GM13977 (cell line): ENCODE measurements around the gene PML.

ENCODE experiments used
- DNase-seq: peaks from one replicate; pipeline ENCODE4 v3.0.0; 2012; ENCODE audit warnings: low spot score
- in situ Hi-C: fragments of 300-500 bp; cut with MboI; formaldehyde crosslinking; loops from one replicate; pipeline ENCODE4 v1.12.0; 2022; ENCODE audit warnings: low sequenced_read_pairs, low pct_unique_long_range_greater_than_20kb, mixed read lengths, inconsistent platforms; ENCODE audit not compliant: unreplicated experiment
- TF ChIP-seq, protein P1 (sequence below): IDR thresholded peaks from 2 replicates; pipeline ENCODE4 v1.5.1; 2012; ENCODE audit warnings: mild to moderate bottlenecking, control low read depth; ENCODE audit not compliant: insufficient read depth; ENCODE audit errors: extremely low read depth, missing control alignments

PML gene

DNA sequence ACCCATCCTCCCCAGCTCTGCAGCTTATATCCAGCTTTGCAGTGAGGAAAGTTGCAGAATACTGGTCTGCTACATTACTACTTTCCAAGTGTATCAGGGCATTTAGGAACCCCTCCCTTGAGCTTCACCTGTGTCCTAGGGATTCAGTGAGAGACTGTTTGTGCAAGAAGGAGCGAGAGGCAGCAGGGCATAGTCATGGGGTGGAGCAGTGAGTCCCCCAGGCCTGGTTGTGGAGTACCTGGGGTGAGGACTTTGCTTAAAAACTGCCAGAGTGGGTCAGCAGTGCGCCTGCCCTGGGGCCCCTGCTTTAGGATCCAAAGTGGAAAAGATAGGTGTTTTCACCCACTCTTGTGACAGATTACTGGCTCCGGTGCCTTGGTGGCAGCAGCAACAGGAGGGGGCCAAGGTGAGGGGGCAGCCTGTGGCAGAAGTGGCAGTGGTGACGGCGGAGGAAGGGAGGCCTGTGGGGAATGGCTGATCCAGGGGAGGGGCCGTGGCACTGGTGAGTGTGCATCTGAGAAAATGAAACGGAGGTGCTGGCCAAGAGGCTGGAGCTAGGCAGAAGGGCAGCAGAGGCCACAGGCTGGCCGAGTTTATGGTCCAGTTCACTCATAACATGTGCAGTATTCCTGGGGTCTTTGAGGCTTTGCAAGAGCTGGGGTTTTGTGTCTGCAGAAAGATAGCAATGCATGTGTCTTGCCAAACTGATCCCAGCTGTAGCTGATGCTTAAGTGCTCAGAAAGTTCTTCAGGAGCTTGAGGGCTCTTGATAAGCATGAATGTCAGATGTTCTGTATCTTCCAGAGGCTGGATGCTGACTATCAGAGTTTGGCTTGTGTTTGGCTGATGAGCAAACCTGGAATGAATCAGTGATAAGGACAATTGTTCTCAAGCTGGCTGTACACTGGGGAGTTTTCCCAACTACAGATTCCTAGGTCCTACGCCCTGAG is 44.5 kb downstream of the PML start:
- TF ChIP-seq, protein P1, sequence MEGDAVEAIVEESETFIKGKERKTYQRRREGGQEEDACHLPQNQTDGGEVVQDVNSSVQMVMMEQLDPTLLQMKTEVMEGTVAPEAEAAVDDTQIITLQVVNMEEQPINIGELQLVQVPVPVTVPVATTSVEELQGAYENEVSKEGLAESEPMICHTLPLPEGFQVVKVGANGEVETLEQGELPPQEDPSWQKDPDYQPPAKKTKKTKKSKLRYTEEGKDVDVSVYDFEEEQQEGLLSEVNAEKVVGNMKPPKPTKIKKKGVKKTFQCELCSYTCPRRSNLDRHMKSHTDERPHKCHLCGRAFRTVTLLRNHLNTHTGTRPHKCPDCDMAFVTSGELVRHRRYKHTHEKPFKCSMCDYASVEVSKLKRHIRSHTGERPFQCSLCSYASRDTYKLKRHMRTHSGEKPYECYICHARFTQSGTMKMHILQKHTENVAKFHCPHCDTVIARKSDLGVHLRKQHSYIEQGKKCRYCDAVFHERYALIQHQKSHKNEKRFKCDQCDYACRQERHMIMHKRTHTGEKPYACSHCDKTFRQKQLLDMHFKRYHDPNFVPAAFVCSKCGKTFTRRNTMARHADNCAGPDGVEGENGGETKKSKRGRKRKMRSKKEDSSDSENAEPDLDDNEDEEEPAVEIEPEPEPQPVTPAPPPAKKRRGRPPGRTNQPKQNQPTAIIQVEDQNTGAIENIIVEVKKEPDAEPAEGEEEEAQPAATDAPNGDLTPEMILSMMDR = no peak
- in situ Hi-C loops = no loop called here
- DNase-seq = no peak

DNA sequence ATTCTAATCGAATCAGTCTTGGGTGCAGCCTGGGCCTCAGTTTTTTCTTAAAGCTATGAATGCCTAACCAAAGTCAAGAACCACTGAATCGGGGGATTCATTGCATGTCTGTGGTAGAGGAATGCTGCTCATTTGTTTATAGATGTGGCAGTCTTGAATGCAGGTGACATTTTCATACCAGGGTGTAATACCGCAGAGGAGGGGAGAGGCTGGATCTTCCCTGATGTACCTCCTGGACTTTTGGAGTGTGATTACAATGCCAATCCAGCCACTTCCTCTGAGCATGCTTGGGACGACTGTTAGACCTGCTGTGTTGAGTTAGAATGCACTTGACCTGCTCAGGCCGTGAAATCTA is 45.1 kb downstream of the PML start:
- DNase-seq = no peak
- TF ChIP-seq, protein P1 = no peak
- in situ Hi-C loops = no loop called here

DNA sequence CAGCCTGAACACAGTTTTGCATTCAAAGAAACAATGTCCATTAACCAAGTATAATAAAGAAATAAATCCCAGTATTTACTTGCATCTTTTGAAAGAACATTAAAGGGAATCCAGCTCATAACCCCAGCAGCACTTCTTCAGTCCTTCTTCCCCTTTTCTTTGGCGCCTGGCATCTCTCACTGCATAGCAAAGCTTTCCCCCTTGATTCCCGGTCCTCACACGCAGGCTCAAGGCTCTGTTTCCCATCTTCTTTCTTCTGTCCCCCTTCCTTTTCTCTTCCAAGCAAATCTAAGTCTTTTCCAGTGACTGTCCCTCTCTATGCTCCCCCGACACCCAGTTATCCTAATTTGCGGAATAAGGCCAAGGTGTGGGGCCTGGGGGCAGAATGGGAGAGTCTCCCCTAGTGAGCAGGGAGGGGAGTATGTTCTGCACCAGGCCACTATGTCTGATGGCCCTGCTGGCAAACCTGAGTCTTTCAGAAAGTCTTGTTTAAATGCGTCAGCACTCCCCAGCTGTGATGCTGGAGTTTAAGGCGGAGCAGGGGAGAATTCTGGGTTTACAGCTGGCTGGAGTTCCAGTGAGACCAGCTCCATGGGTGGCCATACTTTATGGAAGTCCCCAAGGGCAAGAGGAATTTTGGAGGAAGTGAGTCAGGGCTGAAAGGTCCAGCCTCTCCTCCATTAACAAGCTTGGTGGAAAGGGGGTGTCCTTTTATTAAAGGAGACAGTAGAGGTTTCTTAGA is 45.8 kb downstream of the PML start:
- in situ Hi-C loops = no loop called here
- DNase-seq = no peak
- TF ChIP-seq, protein P1 = no peak

DNA sequence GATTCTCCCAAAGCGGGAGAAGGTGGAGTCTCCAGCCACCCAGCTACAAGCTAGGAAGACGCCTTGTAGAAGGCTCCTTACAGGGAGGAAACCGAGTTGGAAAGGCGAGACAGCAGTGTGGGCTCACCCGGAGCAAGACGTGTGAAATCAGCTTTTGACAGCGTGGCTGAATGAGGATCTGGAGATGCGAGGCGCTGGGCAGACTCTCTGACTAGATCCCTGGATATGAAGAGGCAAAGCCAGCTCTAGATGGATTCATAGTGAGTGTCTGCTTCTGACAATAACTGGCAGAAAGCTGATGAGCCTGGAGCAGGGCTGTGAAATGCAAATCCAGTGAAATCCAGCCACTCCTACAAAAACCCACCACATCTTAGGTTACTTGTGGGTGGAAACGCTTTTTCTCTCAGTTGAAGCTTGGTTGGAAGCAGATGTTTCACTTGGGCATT is 46.8 kb downstream of the PML start:
- in situ Hi-C loops = no loop called here
- TF ChIP-seq, protein P1 = no peak
- no peak for DNase-seq

DNA sequence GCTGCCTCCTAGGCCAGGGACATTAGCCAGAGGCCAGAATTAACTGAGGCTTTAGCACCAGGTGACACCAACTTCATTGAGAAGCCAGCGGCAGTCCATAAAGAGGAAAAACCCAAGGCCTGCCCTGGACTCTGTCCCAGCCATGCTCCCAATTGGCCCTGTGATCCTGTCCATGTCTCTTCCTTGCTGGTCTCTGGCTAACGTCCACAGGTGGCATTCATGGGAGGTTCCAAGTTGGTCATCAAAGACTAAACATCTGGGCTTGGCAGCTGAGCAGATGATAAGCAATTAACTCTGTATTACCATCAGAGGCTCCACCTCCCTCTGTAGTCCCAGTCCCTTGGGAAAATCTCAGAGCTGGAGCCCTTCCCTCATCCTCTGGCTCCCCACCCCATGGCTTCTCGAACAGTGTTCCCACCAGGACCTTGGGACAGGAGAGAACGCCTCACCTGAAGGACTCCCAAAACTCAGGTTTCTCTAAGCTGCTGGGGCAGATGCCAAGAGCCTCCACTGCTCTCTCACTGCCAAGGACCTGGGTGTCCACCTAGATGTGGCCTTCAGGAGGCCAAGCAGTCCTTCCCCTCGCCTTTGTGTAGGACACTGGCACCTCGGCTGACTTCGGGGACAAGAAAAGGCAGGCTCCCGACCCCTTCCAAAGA is 47.4 kb downstream of the PML start:
- no peak for DNase-seq
- in situ Hi-C loops = no loop called here
- TF ChIP-seq, protein P1 = no peak
